ENCODE measurements around the gene GAP43. TPM values are rescaled to one million over a fixed set of nuclear protein-coding genes. Genes with fewer than 3 reads are reported as not detected.

The GAP43 gene
- total and polyA plus RNA-seq, 3 donors from 2014 or later, result 0.62 to 0.63 (median 0.62) TPM

GRCh38 chr3:115651087-115651486, 27.8 kb downstream of the GAP43 start:
- no peaks in the 10 kb centered on the region for H3K4me1 ChIP-seq
- intact Hi-C loops (cut with DNase I; ENCODE audit: low total_unique reads), result no loop called here
- H3K27me3 ChIP-seq, result no peaks in the 10 kb centered on the region
- no peaks in the 10 kb centered on the region for H3K36me3 ChIP-seq (ENCODE audit: low read depth, missing control alignments)
- no peak overlapping the region for H3K4me3 ChIP-seq
- WGBS, 2 donors, result 83 to 88% methylated on average over 1 of the region's 1 CpG
- H3K9me3 ChIP-seq, result no peaks in the 10 kb centered on the region
- no peak for TF ChIP-seq POLR2A (IDR thresholded peaks at IDR 0.05)
- TF ChIP-seq, protein P1, sequence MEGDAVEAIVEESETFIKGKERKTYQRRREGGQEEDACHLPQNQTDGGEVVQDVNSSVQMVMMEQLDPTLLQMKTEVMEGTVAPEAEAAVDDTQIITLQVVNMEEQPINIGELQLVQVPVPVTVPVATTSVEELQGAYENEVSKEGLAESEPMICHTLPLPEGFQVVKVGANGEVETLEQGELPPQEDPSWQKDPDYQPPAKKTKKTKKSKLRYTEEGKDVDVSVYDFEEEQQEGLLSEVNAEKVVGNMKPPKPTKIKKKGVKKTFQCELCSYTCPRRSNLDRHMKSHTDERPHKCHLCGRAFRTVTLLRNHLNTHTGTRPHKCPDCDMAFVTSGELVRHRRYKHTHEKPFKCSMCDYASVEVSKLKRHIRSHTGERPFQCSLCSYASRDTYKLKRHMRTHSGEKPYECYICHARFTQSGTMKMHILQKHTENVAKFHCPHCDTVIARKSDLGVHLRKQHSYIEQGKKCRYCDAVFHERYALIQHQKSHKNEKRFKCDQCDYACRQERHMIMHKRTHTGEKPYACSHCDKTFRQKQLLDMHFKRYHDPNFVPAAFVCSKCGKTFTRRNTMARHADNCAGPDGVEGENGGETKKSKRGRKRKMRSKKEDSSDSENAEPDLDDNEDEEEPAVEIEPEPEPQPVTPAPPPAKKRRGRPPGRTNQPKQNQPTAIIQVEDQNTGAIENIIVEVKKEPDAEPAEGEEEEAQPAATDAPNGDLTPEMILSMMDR (IDR thresholded peaks at IDR 0.05), result no peak
- DNase-seq, result no peak
- no peak overlapping the region for H3K27ac ChIP-seq

DNA sequence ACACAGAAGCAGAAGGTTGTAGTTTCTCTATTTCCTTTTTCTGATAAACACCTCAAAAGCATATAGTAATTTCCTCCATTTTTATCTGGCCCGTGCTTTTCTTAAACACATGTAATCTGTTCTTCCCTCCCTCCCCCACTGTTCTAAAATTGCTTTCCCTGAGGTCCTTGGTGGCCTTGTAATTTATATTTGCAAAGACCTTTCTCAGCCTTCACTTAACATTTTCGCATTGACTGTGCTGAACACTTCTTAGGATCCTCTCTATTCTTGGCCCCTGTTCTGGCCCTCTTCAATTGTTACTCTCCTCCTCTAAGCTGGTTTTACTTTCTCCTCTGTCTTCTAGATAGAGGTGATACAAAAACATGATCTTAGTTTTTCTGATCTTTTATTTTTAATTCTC, 28.3 kb downstream of the GAP43 start:
- TF ChIP-seq, protein P1 (IDR thresholded peaks at IDR 0.05), result no peak
- TF ChIP-seq POLR2A (IDR thresholded peaks at IDR 0.05), result no peak
- 63 to 66% methylated on average over 2 of the region's 2 CpGs for WGBS, 2 donors
- intact Hi-C loops (cut with DNase I; ENCODE audit: low total_unique reads), result no loop called here

DNA sequence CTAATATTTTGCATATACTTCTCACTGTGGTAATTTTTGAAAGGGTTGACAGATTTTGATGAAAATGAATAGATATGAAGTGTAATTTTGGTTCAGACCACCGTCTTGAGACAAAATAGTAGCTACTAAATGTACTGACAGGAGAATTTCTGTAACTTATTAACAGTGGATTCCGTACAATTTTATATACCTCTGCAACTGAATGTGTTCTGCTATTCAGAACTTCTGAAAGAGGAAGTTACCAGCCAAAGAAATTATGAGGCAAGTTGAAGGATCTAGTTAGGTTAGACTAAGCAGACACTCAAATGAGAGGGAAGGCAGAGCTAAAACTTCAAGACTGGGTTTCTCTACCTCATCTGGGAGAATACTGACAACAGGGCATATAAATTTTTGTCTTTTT, 29.4 kb downstream of the GAP43 start:
- Histone ChIP-seq H3K27me3 (no peaks in the 10 kb centered on the region), H3K27ac (no peak overlapping the region), H3K9me3 (no peaks in the 10 kb centered on the region), H3K36me3 (ENCODE audit: low read depth, missing control alignments) (no peaks in the 10 kb centered on the region), H3K4me3 (no peak overlapping the region), H3K4me1 (no peaks in the 10 kb centered on the region)
- WGBS, 2 donors, result 86 to 92% methylated on average over 2 of the region's 2 CpGs
- no peak for DNase-seq
- intact Hi-C loops (cut with DNase I; ENCODE audit: low total_unique reads), result no loop called here
- no peak for TF ChIP-seq POLR2A (IDR thresholded peaks at IDR 0.05)
- TF ChIP-seq, protein P1 (IDR thresholded peaks at IDR 0.05), result no peak

More for the DNA sequence above, 28.3 kb downstream of the GAP43 start:
- Histone ChIP-seq H3K36me3 (ENCODE audit: low read depth, missing control alignments) (no peaks in the 10 kb centered on the region), H3K27me3 (no peaks in the 10 kb centered on the region), H3K4me3 (no peak overlapping the region), H3K4me1 (no peaks in the 10 kb centered on the region), H3K27ac (no peak overlapping the region), H3K9me3 (no peaks in the 10 kb centered on the region)
- DNase-seq, result no peak

DNA sequence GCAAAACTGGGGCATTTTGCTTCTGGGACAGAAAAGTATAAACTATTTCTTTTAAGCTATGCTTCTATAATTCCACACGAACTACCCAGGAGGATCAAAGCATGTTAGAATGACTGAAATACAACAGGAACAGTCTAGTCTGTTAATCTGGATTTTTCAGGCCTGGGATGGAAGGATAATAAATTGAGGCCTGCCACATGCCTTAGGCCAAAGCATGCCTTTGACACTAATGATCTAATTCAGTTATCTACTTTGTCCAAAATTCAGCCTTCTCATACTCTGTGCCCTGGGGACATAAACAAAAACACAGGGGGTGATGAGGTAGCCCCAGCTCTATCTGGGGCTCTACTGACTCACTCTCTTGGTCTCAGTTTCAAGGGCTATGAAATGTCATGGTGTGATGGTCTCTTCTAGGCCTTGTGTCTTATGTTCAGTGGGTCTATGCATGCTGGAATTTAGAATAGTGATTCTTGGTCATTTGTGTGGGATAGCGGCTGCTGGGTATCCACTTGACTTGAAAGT, 32.5 kb downstream of the GAP43 start:
- 92 to 99% methylated on average over 2 of the region's 2 CpGs for WGBS, 2 donors

More for the DNA sequence above, 32.5 kb downstream of the GAP43 start:
- intact Hi-C loops (cut with DNase I; ENCODE audit: low total_unique reads), result no loop called here
- DNase-seq, result no peak
- peaks cover 10% of the 10 kb centered on the region for H3K4me1 ChIP-seq
- no peaks in the 10 kb centered on the region for H3K27me3 ChIP-seq
- no peaks in the 10 kb centered on the region for H3K9me3 ChIP-seq
- no peak for TF ChIP-seq POLR2A (IDR thresholded peaks at IDR 0.05)
- TF ChIP-seq, protein P1 (IDR thresholded peaks at IDR 0.05), result no peak
- no peaks in the 10 kb centered on the region for H3K36me3 ChIP-seq (ENCODE audit: low read depth, missing control alignments)
- H3K4me3 ChIP-seq, result no peak overlapping the region
- H3K27ac ChIP-seq, result no peak overlapping the region
